AG20443 (cell line): ENCODE results near the gene FAM3B.

ENCODE experiments used
- DNase-seq: peaks from one replicate; pipeline ENCODE4 v3.0.0; 2012; ENCODE audit warnings: low spot score, mixed read lengths

Gene FAM3B

GRCh38 chr21:41398251-41398650, 81.7 kb downstream of the FAM3B start:
- DNase-seq, result no peak

- no peak for DNase-seq
Measured at GRCh38 chr21:41398831-41399230, 82.2 kb downstream of the FAM3B start.

GRCh38 chr21:41399246-41399800, 82.7 kb downstream of the FAM3B start:
- DNase-seq, result no peak

GRCh38 chr21:41402231-41402630, 85.6 kb downstream of the FAM3B start:
- DNase-seq, result no peak

GRCh38 chr21:41402796-41403195, 86.2 kb downstream of the FAM3B start:
- no peak for DNase-seq

GRCh38 chr21:41403331-41403730, 86.7 kb downstream of the FAM3B start:
- DNase-seq, result no peak

GRCh38 chr21:41403966-41404365, 87.4 kb downstream of the FAM3B start:
- no peak for DNase-seq

- DNase-seq, result no peak
Measured at GRCh38 chr21:41405321-41405720, 88.7 kb downstream of the FAM3B start.

GRCh38 chr21:41406340-41406739, 89.7 kb downstream of the FAM3B start:
- no peak for DNase-seq
